D721Med (cell line): ENCODE data around the gene RRBP1.

Source experiments
- DNase-seq: peaks from one replicate; pipeline ENCODE4 v3.0.0; 2011; ENCODE audit warnings: low spot score; ENCODE audit not compliant: insufficient read length
- FAIRE-seq: peaks from 2 replicates; lab custom pipeline; 2011; peaks lifted over from hg19 to GRCh38; lab: Jason Lieb, UNC
- CTCF ChIP-seq: IDR thresholded peaks from 2 replicates; pipeline ENCODE4 v1.5.1; 2012; ENCODE audit warnings: mild to moderate bottlenecking, control low read depth; ENCODE audit not compliant: insufficient read depth; ENCODE audit errors: missing control alignments

Gene RRBP1

GRCh38 chr20:17682889-17683198 lies 802 bp upstream of the RRBP1 start:
- TF ChIP-seq CTCF = no peak
- DNase-seq = no peak
- no peak for FAIRE-seq

- TF ChIP-seq CTCF = no peak
- DNase-seq (no peak), FAIRE-seq (no peak)
Observed at GRCh38 chr20:17681726-17682102, 328 bp downstream of the RRBP1 start.

DNA sequence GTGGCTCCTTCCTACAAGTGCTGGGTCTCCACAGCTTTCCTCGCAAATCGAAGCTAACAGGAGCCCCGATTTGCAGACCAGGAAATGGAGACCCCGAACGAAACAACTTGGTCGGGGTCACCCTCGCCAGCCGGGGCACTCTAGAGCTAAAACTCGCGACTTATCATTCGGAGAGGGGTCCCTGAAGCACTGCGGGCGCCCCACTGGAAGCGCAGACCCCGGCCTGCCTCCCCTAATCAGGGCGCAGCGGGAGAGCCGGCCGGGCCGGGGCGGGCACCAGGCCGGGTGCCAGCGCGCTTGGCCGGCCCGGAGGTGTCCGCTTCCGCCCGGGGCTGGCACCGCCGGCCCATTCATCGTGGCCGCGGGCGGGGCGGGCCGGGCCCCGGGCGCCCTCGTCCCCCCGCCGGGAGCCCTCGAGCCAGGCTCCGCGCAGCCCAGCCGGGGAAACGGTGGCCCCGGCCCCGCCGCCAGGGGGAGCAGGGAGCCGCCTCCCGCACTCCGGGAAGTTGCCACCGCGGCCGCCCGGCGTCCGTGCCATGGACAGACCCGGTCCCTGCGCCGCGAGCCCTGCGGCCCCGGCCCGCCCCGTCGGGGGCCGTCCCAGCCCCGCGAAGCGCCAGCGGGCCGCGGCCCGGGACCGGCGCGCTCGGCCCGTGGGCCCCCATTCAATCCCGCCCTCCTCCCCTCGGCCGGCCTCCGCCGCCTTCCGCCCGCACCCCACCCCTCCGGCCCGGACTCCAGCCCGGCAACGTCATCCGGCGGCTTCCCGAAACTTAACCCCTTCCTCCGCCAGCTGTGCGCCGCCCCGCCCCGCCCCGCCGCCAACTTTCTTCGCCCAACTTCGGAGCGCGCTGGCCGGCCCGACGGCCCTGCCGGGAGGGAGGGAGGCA lies 961 bp downstream of the RRBP1 start:
- DNase-seq = peak; percentile 28
- no peak for FAIRE-seq
- TF ChIP-seq CTCF = peak; percentile 51

- FAIRE-seq = no peak
- no peak for DNase-seq
- no peak for TF ChIP-seq CTCF
Observed at GRCh38 chr20:17679941-17680835, 1.9 kb downstream of the RRBP1 start.

DNA sequence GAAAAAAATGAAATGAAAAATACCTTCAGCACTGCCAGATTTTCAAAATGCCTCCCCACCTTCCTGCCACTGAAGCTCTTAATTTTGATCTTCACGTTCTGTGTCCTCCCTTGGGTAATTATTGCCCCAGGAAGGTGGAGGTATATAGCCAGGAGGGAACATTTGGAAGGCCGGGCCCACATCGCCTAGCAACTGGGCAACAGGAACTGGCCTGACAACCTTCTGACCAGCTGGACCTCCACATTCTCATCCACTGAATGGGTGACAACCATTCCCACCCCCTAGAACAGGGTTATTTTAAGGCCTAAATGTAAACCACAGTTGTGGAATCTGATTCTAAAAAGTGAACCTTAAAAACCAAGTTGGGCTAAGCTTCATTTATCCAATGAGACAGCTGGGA lies 3.2 kb downstream of the RRBP1 start:
- DNase-seq (no peak), FAIRE-seq (no peak)
- TF ChIP-seq CTCF = no peak

DNA sequence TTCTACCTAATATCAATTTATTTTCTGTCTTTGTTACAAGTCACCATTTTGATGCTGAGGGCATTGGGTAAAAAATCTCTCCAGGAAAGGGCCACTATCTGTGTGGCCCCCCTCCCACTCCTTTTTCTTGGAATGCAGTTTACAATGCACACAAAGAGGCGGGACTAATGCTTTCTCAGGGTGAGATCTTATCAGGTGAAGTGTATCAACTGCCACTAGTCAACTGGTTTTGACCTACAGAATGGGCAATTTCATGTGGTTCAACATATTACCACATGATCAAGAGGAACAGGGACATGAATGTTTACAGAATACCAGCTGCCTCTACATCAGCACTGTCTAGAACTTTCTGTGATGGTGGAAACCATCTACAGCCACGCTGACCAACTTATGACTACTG lies 3.7 kb downstream of the RRBP1 start:
- FAIRE-seq (no peak), DNase-seq (no peak)

More for the DNA sequence above, 3.7 kb downstream of the RRBP1 start:
- no peak for TF ChIP-seq CTCF
